Caco-2 (cell line): ENCODE measurements around the gene NRXN3. TPM values are rescaled to one million over a fixed set of nuclear protein-coding genes. Genes with fewer than 3 reads are reported as not detected.

Source experiments
- BruUV-seq: library from RNA; stranded (reverse); fragments of 400-500 nt; replicated peaks from 2 replicates; lab custom pipeline; 2021; lab: Mats Ljungman, UMichigan
- CTCF ChIA-PET: fragments of 300-600 bp; sonication (Branson Sonifier 250); formaldehyde crosslinking; loops from one replicate; lab custom pipeline; 2022; ENCODE audit warnings: antibody characterized with exemption; lab: Charles Lee
- POLR2A ChIA-PET: fragments of 300-600 bp; sonication (Branson Sonifier 250); formaldehyde crosslinking; loops from one replicate; lab custom pipeline; 2022; ENCODE audit warnings: antibody characterized with exemption; lab: Charles Lee
- DNase-seq, 2 experiments: peaks; one replicate each; pipeline versions ENCODE4 v3.0.0 to v3.0.0-alpha.2; 2020 to 2022
- H3K27me3 ChIP-seq: replicated peaks from 2 replicates; pipeline ENCODE4 v1.6.0; 2011; ENCODE audit warnings: low read length; ENCODE audit not compliant: control insufficient read depth, insufficient read depth
- H3K36me3 ChIP-seq: 2 replicates; pipeline ENCODE4 v1.5.1; 2011; ENCODE audit warnings: low read length; ENCODE audit not compliant: control insufficient read depth, insufficient read depth
- H3K4me1 ChIP-seq: fragments of 250-450 bp; sonication (Bioruptor Pico); 2 replicates; pipeline ENCODE4 v1.5.1; 2020; ENCODE audit warnings: mild to moderate bottlenecking
- H3K4me3 ChIP-seq: 2 replicates; pipeline ENCODE4 v1.5.1; 2011; ENCODE audit warnings: low read depth, mild to moderate bottlenecking, control low read depth, low read length
- H3K9me3 ChIP-seq: fragments of 250-450 bp; sonication (Bioruptor Pico); 2 replicates; pipeline ENCODE4 v1.5.1; 2020; ENCODE audit warnings: mild to moderate bottlenecking, moderate library complexity
- H3K27ac Mint-ChIP-seq: one replicate; pipeline ENCODE4 v1.8.0; 2022; ENCODE audit warnings: mixed read lengths; ENCODE audit not compliant: unreplicated experiment
- H3K27me3 Mint-ChIP-seq: one replicate; pipeline ENCODE4 v1.8.0; 2022; ENCODE audit warnings: mixed read lengths; ENCODE audit not compliant: insufficient read depth, unreplicated experiment
- H3K36me3 Mint-ChIP-seq: one replicate; pipeline ENCODE4 v1.8.0; 2022; ENCODE audit warnings: mild to moderate bottlenecking, mixed read lengths; ENCODE audit not compliant: insufficient read depth, unreplicated experiment
- H3K4me1 Mint-ChIP-seq: one replicate; pipeline ENCODE4 v1.8.0; 2022; ENCODE audit warnings: low read depth, mixed read lengths; ENCODE audit not compliant: unreplicated experiment
- H3K4me3 Mint-ChIP-seq: one replicate; pipeline ENCODE4 v1.8.0; 2022; ENCODE audit warnings: mild to moderate bottlenecking, moderate library complexity, mixed read lengths; ENCODE audit not compliant: unreplicated experiment
- H3K9me3 Mint-ChIP-seq: one replicate; pipeline ENCODE4 v1.8.0; 2022; ENCODE audit warnings: mixed read lengths; ENCODE audit not compliant: unreplicated experiment
- CTCF ChIP-seq, 2 experiments: fragments of 200-600 bp in 1 of 2; IDR thresholded peaks; 1 replicate in 1 of 2; 2 replicates in 1 of 2; pipeline versions ENCODE4 v1.5.1 to v1.8.0; 2011 to 2022; ENCODE audit warnings: antibody characterized with exemption in 1 of 2, control low read depth in 1 of 2, inconsistent platforms in 1 of 2, low read depth in 1 of 2, low read length in 1 of 2, mild to moderate bottlenecking in 1 of 2, moderate library complexity in 1 of 2; ENCODE audit not compliant: insufficient read depth in 1 of 2, severe bottlenecking in 1 of 2, unreplicated experiment in 1 of 2
- intact Hi-C: fragments of 100-400 bp; cut with micrococcal nuclease; formaldehyde crosslinking; loops from one replicate; pipeline ENCODE4 v1.10.0; 2022; ENCODE audit not compliant: unreplicated experiment
- total RNA-seq: library from RNA; stranded (reverse); gene quantifications from 2 replicates; pipeline ENCODE4 v1.2.3, GENCODE V29; 2022

The NRXN3 gene
- total RNA-seq, 1 experiment from 2014 or later: 12.4 TPM

GRCh38 chr14:78316052-78316451 lies 145.9 kb downstream of the NRXN3 start:
- intact Hi-C loops: no loop called here
- BruUV-seq: no TSS peak
- POLR2A ChIA-PET: no interaction called here
- DNase-seq: no peak
- no peaks in the 10 kb centered on the region for H3K4me1 Mint-ChIP-seq
- H3K36me3 ChIP-seq: no peaks in the 10 kb centered on the region
- no peaks in the 10 kb centered on the region for H3K9me3 Mint-ChIP-seq
- no peaks in the 10 kb centered on the region for H3K36me3 Mint-ChIP-seq
- no peaks in the 10 kb centered on the region for H3K9me3 ChIP-seq
- no peaks in the 10 kb centered on the region for H3K4me1 ChIP-seq
- no peak overlapping the region for H3K4me3 ChIP-seq
- peaks cover 26% of the 10 kb centered on the region for H3K27me3 Mint-ChIP-seq
- CTCF ChIA-PET: no interaction called here
- TF ChIP-seq CTCF (IDR thresholded peaks at IDR 0.05; ENCODE audit: insufficient read depth in 1 of 2, low read depth in 1 of 2, low read length in 1 of 2, severe bottlenecking in 1 of 2, unreplicated experiment in 1 of 2): no peak
- H3K27me3 ChIP-seq: 0 out of 2 replicates have a peak, but pooled peaks cover 1% of the 10 kb centered on the region
- no peak overlapping the region for H3K27ac Mint-ChIP-seq
- no peak overlapping the region for H3K4me3 Mint-ChIP-seq

GRCh38 chr14:78316786-78317185 lies 146.6 kb downstream of the NRXN3 start:
- no TSS peak for BruUV-seq
- no peaks in the 10 kb centered on the region for H3K36me3 Mint-ChIP-seq
- H3K27me3 Mint-ChIP-seq: peaks cover 33% of the 10 kb centered on the region
- H3K4me1 Mint-ChIP-seq: no peaks in the 10 kb centered on the region
- intact Hi-C loops: no loop called here
- H3K9me3 Mint-ChIP-seq: no peaks in the 10 kb centered on the region
- H3K4me3 ChIP-seq: no peak overlapping the region
- no peaks in the 10 kb centered on the region for H3K9me3 ChIP-seq
- no peak for TF ChIP-seq CTCF (IDR thresholded peaks at IDR 0.05; ENCODE audit: insufficient read depth in 1 of 2, low read depth in 1 of 2, low read length in 1 of 2, severe bottlenecking in 1 of 2, unreplicated experiment in 1 of 2)
- no peak overlapping the region for H3K27ac Mint-ChIP-seq
- H3K4me3 Mint-ChIP-seq: no peak overlapping the region
- no peaks in the 10 kb centered on the region for H3K4me1 ChIP-seq
- 0 out of 2 replicates have a peak, but pooled peaks cover 1% of the 10 kb centered on the region for H3K27me3 ChIP-seq
- POLR2A ChIA-PET: no interaction called here
- no peak for DNase-seq
- H3K36me3 ChIP-seq: no peaks in the 10 kb centered on the region
- CTCF ChIA-PET: no interaction called here

GRCh38 chr14:78319406-78319805 lies 149.2 kb downstream of the NRXN3 start:
- intact Hi-C loops: no loop called here
- no peak for TF ChIP-seq CTCF (IDR thresholded peaks at IDR 0.05; ENCODE audit: insufficient read depth in 1 of 2, low read depth in 1 of 2, low read length in 1 of 2, severe bottlenecking in 1 of 2, unreplicated experiment in 1 of 2)
- Mint-ChIP-seq H3K4me3 (no peak overlapping the region), H3K36me3 (no peaks in the 10 kb centered on the region), H3K9me3 (no peaks in the 10 kb centered on the region), H3K27ac (no peak overlapping the region), H3K27me3 (peaks cover 30% of the 10 kb centered on the region), H3K4me1 (no peaks in the 10 kb centered on the region)
- Histone ChIP-seq H3K4me3 (no peak overlapping the region), H3K27me3 (0 out of 2 replicates have a peak, but pooled peaks cover 1% of the 10 kb centered on the region), H3K4me1 (no peaks in the 10 kb centered on the region), H3K36me3 (no peaks in the 10 kb centered on the region), H3K9me3 (no peaks in the 10 kb centered on the region)
- ChIA-PET CTCF (no interaction called here), POLR2A (no interaction called here)
- no TSS peak for BruUV-seq
- no peak for DNase-seq
